WTC11 (cell line): ENCODE results near the gene CENPV. TPM values are rescaled to one million over a fixed set of nuclear protein-coding genes. Genes with fewer than 3 reads are reported as not detected.

Experiments
- ATAC-seq: fragments of 200-7000 bp; cut with Tn5 transposase; 2 replicates; pipeline ENCODE4 v1.10.0; 2021; ENCODE audit warnings: mild to moderate bottlenecking, moderate library complexity
- CTCF ChIA-PET: fragments of 300-600 bp; sonication (Branson Sonifier 250); formaldehyde crosslinking; loops from one replicate; lab custom pipeline; 2021; ENCODE audit warnings: antibody characterized with exemption; lab: Charles Lee
- POLR2A ChIA-PET: fragments of 350-600 bp; sonication (Branson Sonifier 250); formaldehyde crosslinking; loops from one replicate; lab custom pipeline; 2021; ENCODE audit warnings: antibody characterized with exemption; lab: Charles Lee
- DNase-seq: peaks from one replicate; pipeline ENCODE4 v3.0.0; 2021; ENCODE audit warnings: low spot score
- H3K27ac Mint-ChIP-seq: 2 replicates; pipeline ENCODE4 v1.8.0; 2021; ENCODE audit warnings: mixed read lengths
- H3K27me3 Mint-ChIP-seq: 2 replicates; pipeline ENCODE4 v1.8.0; 2021; ENCODE audit warnings: low read depth, mild to moderate bottlenecking, moderate library complexity, mixed read lengths
- H3K36me3 Mint-ChIP-seq: 2 replicates; pipeline ENCODE4 v1.8.0; 2021; ENCODE audit warnings: mixed read lengths
- H3K4me1 Mint-ChIP-seq: 2 replicates; pipeline ENCODE4 v1.8.0; 2022; ENCODE audit warnings: mixed read lengths
- H3K4me3 Mint-ChIP-seq: 2 replicates; pipeline ENCODE4 v1.8.0; 2021; ENCODE audit warnings: mild to moderate bottlenecking, moderate library complexity, mixed read lengths
- H3K9me3 Mint-ChIP-seq: 2 replicates; pipeline ENCODE4 v1.8.0; 2021; ENCODE audit warnings: mixed read lengths
- ATF1 ChIP-seq: sonication (generic); formaldehyde crosslinking; IDR thresholded peaks from 2 replicates; pipeline ENCODE4 v1.8.1; 2023; ENCODE audit warnings: mild to moderate bottlenecking, moderate library complexity, missing genetic modification reagents
- ATF2 ChIP-seq: sonication (generic); formaldehyde crosslinking; IDR thresholded peaks from 2 replicates; pipeline ENCODE4 v1.8.1; 2022; ENCODE audit warnings: low read depth, missing genetic modification reagents, borderline replicate concordance
- ATF3 ChIP-seq: sonication (generic); formaldehyde crosslinking; conservative IDR thresholded peaks from 2 replicates; pipeline ENCODE4 v1.8.1; 2022; ENCODE audit warnings: mild to moderate bottlenecking, missing genetic modification reagents
- CDX4 ChIP-seq: fragments of 250-450 bp; sonication (Bioruptor Pico); IDR thresholded peaks from 2 replicates; pipeline ENCODE4 v1.9.0; 2021; ENCODE audit warnings: moderate library complexity, mild to moderate bottlenecking, inconsistent platforms, borderline replicate concordance
- CREB1 ChIP-seq: sonication (generic); formaldehyde crosslinking; IDR thresholded peaks from 2 replicates; pipeline ENCODE4 v1.8.0; 2023; ENCODE audit warnings: mild to moderate bottlenecking, missing genetic modification reagents
- CTCF ChIP-seq: fragments of 200-600 bp; IDR thresholded peaks from 2 replicates; pipeline ENCODE4 v1.8.0; 2022; ENCODE audit warnings: antibody characterized with exemption
- E2F4 ChIP-seq: sonication (generic); formaldehyde crosslinking; IDR thresholded peaks from 2 replicates; pipeline ENCODE4 v1.8.1; 2022; ENCODE audit warnings: low read depth, mild to moderate bottlenecking, moderate library complexity, missing genetic modification reagents, borderline replicate concordance
- EMX1 ChIP-seq: fragments of 250-450 bp; sonication (Bioruptor Pico); IDR thresholded peaks from 2 replicates; pipeline ENCODE4 v1.8.0; 2021; ENCODE audit warnings: mild to moderate bottlenecking
- FOXJ3 ChIP-seq: sonication (generic); formaldehyde crosslinking; IDR thresholded peaks from 2 replicates; pipeline ENCODE4 v1.9.0; 2021; ENCODE audit warnings: missing genetic modification reagents, mild to moderate bottlenecking, borderline replicate concordance
- FOXP1 ChIP-seq: sonication (generic); formaldehyde crosslinking; IDR thresholded peaks from 2 replicates; pipeline ENCODE4 v1.8.0; 2022; ENCODE audit warnings: missing genetic modification reagents, mild to moderate bottlenecking, moderate library complexity, borderline replicate concordance
- HMGA2 ChIP-seq: fragments of 250-450 bp; sonication (Bioruptor Pico); IDR thresholded peaks from 2 replicates; pipeline ENCODE4 v1.4.0; 2021; ENCODE audit warnings: mild to moderate bottlenecking, moderate library complexity
- JAZF1 ChIP-seq: fragments of 250-450 bp; sonication (Bioruptor Pico); IDR thresholded peaks from 2 replicates; pipeline ENCODE4 v1.9.0; 2021; ENCODE audit warnings: moderate library complexity, mild to moderate bottlenecking, inconsistent platforms
- MLX ChIP-seq: sonication (generic); formaldehyde crosslinking; IDR thresholded peaks from 2 replicates; pipeline ENCODE4 v1.8.1; 2023; ENCODE audit warnings: mild to moderate bottlenecking, missing genetic modification reagents, moderate library complexity
- NFATC4 ChIP-seq: fragments of 250-450 bp; sonication (Bioruptor Pico); IDR thresholded peaks from 2 replicates; pipeline ENCODE4 v1.9.0; 2021; ENCODE audit warnings: mild to moderate bottlenecking
- NFE2L1 ChIP-seq: sonication (generic); formaldehyde crosslinking; IDR thresholded peaks from 2 replicates; pipeline ENCODE4 v1.8.1; 2023; ENCODE audit warnings: missing genetic modification reagents
- NFYB ChIP-seq: sonication (generic); formaldehyde crosslinking; conservative IDR thresholded peaks from 2 replicates; pipeline ENCODE4 v1.8.0; 2022; ENCODE audit warnings: low read depth, missing genetic modification reagents
- NR3C1 ChIP-seq: sonication (generic); formaldehyde crosslinking; conservative IDR thresholded peaks from 2 replicates; pipeline ENCODE4 v1.8.1; 2023; ENCODE audit warnings: low read depth, mild to moderate bottlenecking, missing genetic modification reagents
- RORB ChIP-seq: fragments of 250-450 bp; sonication (Bioruptor Pico); IDR thresholded peaks from 2 replicates; pipeline ENCODE4 v1.9.0; 2021; ENCODE audit warnings: mild to moderate bottlenecking
- SMAD4 ChIP-seq: sonication (generic); formaldehyde crosslinking; IDR thresholded peaks from 2 replicates; pipeline ENCODE4 v1.8.0; 2022; ENCODE audit warnings: mild to moderate bottlenecking, missing genetic modification reagents
- SOX15 ChIP-seq: fragments of 250-450 bp; sonication (Bioruptor Pico); IDR thresholded peaks from 2 replicates; pipeline ENCODE4 v1.9.0; 2021; ENCODE audit warnings: mild to moderate bottlenecking
- TEAD4 ChIP-seq: sonication (generic); formaldehyde crosslinking; IDR thresholded peaks from 2 replicates; pipeline ENCODE4 v1.8.0; 2022; ENCODE audit warnings: mild to moderate bottlenecking, missing genetic modification reagents
- TP53 ChIP-seq: sonication (generic); formaldehyde crosslinking; IDR thresholded peaks from 2 replicates; pipeline ENCODE4 v1.8.1; 2023; ENCODE audit warnings: mild to moderate bottlenecking, missing genetic modification reagents
- ZNF232 ChIP-seq: sonication (generic); formaldehyde crosslinking; IDR thresholded peaks from 2 replicates; pipeline ENCODE4 v1.8.0; 2022; ENCODE audit warnings: mild to moderate bottlenecking, missing genetic modification reagents
- ZNF423 ChIP-seq: fragments of 250-450 bp; sonication (Bioruptor Pico); IDR thresholded peaks from 2 replicates; pipeline ENCODE4 v2.1.2; 2022; ENCODE audit warnings: mild to moderate bottlenecking, moderate library complexity
- ZNF512 ChIP-seq: sonication (generic); formaldehyde crosslinking; IDR thresholded peaks from 2 replicates; pipeline ENCODE4 v1.8.1; 2022; ENCODE audit warnings: missing genetic modification reagents, borderline replicate concordance
- total RNA-seq: library from RNA; stranded (reverse); gene quantifications from 3 replicates; pipeline ENCODE4 v1.2.3, GENCODE V29; 2021

Gene CENPV
- total RNA-seq, 1 experiment from 2014 or later, result 152 TPM

- Mint-ChIP-seq H3K4me3 (no peak overlapping the region), H3K9me3 (no peaks in the 10 kb centered on the region), H3K36me3 (no peaks in the 10 kb centered on the region), H3K4me1 (peaks cover 2% of the 10 kb centered on the region; the same call in 1 of the 2 replicates), H3K27ac (no peak overlapping the region; the same call in 1 of the 2 replicates), H3K27me3 (no peaks in the 10 kb centered on the region)
- ATAC-seq (peak; percentile 51; the same call in 1 of the 2 replicates), DNase-seq (no peak)
- POLR2A ChIA-PET, result no interaction called here
- CTCF ChIA-PET, result interaction anchor here (1.1 kb wide), 1 partner anchor 24 kb away, joined by 3 read pairs; no protein-coding TSS in a partner anchor
- no peak for TF ChIP-seq MLX (CRISPR knock-in tag)
- TF ChIP-seq EMX1 (CRISPR knock-in tag), result no peak
- TF ChIP-seq FOXP1 (CRISPR knock-in tag), result no peak
- TF ChIP-seq CTCF, result no peak
- no peak for TF ChIP-seq CREB1
- TF ChIP-seq FOXJ3 (CRISPR knock-in tag), result no peak
Observed at GRCh38 chr17:16328997-16329396, 24.3 kb downstream of the CENPV start.

GRCh38 chr17:16327018-16327417 is 26.3 kb downstream of the CENPV start:
- Mint-ChIP-seq H3K27ac (no peak overlapping the region), H3K4me1 (peaks cover 2% of the 10 kb centered on the region; the same call in 1 of the 2 replicates), H3K9me3 (no peaks in the 10 kb centered on the region), H3K4me3 (no peak overlapping the region), H3K36me3 (no peaks in the 10 kb centered on the region), H3K27me3 (no peaks in the 10 kb centered on the region)
- CTCF ChIA-PET, result interaction anchor here (0.7 to 2.7 kb wide), 3 partner anchors 21 to 41 kb away, joined by 3 to 15 read pairs (median 8); no protein-coding TSS in a partner anchor
- TF ChIP-seq SMAD4, result no peak
- no peak for TF ChIP-seq FOXJ3 (CRISPR knock-in tag)
- no peak for TF ChIP-seq NR3C1 (CRISPR knock-in tag)
- TF ChIP-seq NFATC4, result no peak
- no peak for TF ChIP-seq TEAD4 (CRISPR knock-in tag)
- no peak for TF ChIP-seq ATF3 (CRISPR knock-in tag)
- no peak for TF ChIP-seq ATF1 (CRISPR knock-in tag)
- TF ChIP-seq ATF2 (CRISPR knock-in tag), result no peak
- TF ChIP-seq ZNF232 (CRISPR knock-in tag), result no peak
- no peak for TF ChIP-seq SOX15 (CRISPR knock-in tag)
- TF ChIP-seq CDX4, result no peak
- POLR2A ChIA-PET, result no interaction called here
- ATAC-seq, result no peak
- DNase-seq, result no peak

- ATAC-seq (no peak), DNase-seq (no peak)
- Mint-ChIP-seq H3K27ac (no peak overlapping the region), H3K36me3 (no peaks in the 10 kb centered on the region), H3K4me1 (peaks cover 2% of the 10 kb centered on the region; the same call in 1 of the 2 replicates), H3K27me3 (no peaks in the 10 kb centered on the region), H3K9me3 (no peaks in the 10 kb centered on the region), H3K4me3 (no peak overlapping the region)
- ChIA-PET POLR2A (no interaction called here), CTCF (interaction anchor here (0.6 to 2.7 kb wide), 4 partner anchors 27 to 84 kb away, joined by 3 to 15 read pairs (median 6); partner anchors contain the start of gene CENPV)
- TF ChIP-seq NFE2L1 (CRISPR knock-in tag) (no peak), RORB (CRISPR knock-in tag) (no peak), MLX (CRISPR knock-in tag) (no peak), ZNF512 (CRISPR knock-in tag) (no peak), JAZF1 (CRISPR knock-in tag) (no peak), FOXP1 (CRISPR knock-in tag) (no peak), NFYB (CRISPR knock-in tag) (no peak), TP53 (no peak), ZNF423 (CRISPR knock-in tag) (no peak), HMGA2 (CRISPR knock-in tag) (no peak), E2F4 (CRISPR knock-in tag) (no peak), TEAD4 (CRISPR knock-in tag) (no peak)
Observed at GRCh38 chr17:16325964-16326363, 27.3 kb downstream of the CENPV start.
